H1 (cell line): ENCODE data around the gene DISC1. TPM values are rescaled to one million over a fixed set of nuclear protein-coding genes. Genes with fewer than 3 reads are reported as not detected.

ENCODE experiments used
- CTCF ChIA-PET: fragments of 300-600 bp; sonication (Branson Sonifier 250); formaldehyde crosslinking; loops from one replicate; lab custom pipeline; 2021; ENCODE audit not compliant: partially characterized antibody; lab: Charles Lee
- POLR2A ChIA-PET: fragments of 300-600 bp; sonication (Branson Sonifier 250); formaldehyde crosslinking; loops from one replicate; lab custom pipeline; 2021; ENCODE audit warnings: inconsistent platforms; ENCODE audit not compliant: partially characterized antibody; lab: Charles Lee
- DNase-seq, 2 experiments: peaks; one replicate each; pipeline versions ENCODE4 v3.0.0 to v3.0.0-alpha.2; 2010 to 2022; ENCODE audit warnings: low spot score in 2 of 2, low read depth in 1 of 2, mixed read lengths in 1 of 2
- FAIRE-seq: peaks from 2 replicates; lab custom pipeline; 2011; peaks lifted over from hg19 to GRCh38; lab: Jason Lieb, UNC
- H2AFZ ChIP-seq: 2 replicates; pipeline ENCODE4 v1.8.1; 2012; ENCODE audit warnings: low read length, inconsistent platforms
- H2AK5ac ChIP-seq: 2 replicates; pipeline ENCODE4 v1.6.1; 2013; ENCODE audit warnings: low read depth, low read length
- H2BK120ac ChIP-seq: replicated peaks from 2 replicates; pipeline ENCODE3; 2013; ENCODE audit warnings: low read depth, low read length, inconsistent platforms
- H2BK12ac ChIP-seq: 2 replicates; pipeline ENCODE4 v1.6.1; 2013; ENCODE audit warnings: low read depth, low read length
- H2BK15ac ChIP-seq: 2 replicates; pipeline ENCODE4 v1.6.1; 2013; ENCODE audit warnings: low read length
- H2BK20ac ChIP-seq: 2 replicates; pipeline ENCODE4 v1.6.1; 2013; ENCODE audit warnings: low read length
- H2BK5ac ChIP-seq: 2 replicates; pipeline ENCODE4 v1.6.1; 2013; ENCODE audit warnings: low read depth, low read length
- H3K14ac ChIP-seq: 2 replicates; pipeline ENCODE4 v1.6.1; 2013; ENCODE audit warnings: inconsistent platforms; ENCODE audit not compliant: insufficient read length
- H3K18ac ChIP-seq: 2 replicates; pipeline ENCODE4 v1.6.1; 2013; ENCODE audit warnings: low read length; ENCODE audit errors: extremely low read depth
- H3K23ac ChIP-seq: 2 replicates; pipeline ENCODE4 v1.6.1; 2013; ENCODE audit warnings: inconsistent platforms; ENCODE audit not compliant: insufficient read length
- H3K23me2 ChIP-seq: 2 replicates; pipeline ENCODE4 v1.6.1; 2013; ENCODE audit warnings: low read depth, low read length
- H3K27ac ChIP-seq: 2 replicates; pipeline ENCODE4 v1.6.1; 2011; ENCODE audit warnings: low read depth, low read length, inconsistent platforms
- H3K27me3 ChIP-seq, 4 experiments: replicated peaks in 1 of 4; 1 replicate in 1 of 4; 2 replicates in 3 of 4; pipeline versions ENCODE4 v1.6.1 to v1.8.1; 2011 to 2013; ENCODE audit warnings: low read length in 3 of 4, mild to moderate bottlenecking in 3 of 4, inconsistent platforms in 2 of 4, mixed read lengths in 2 of 4, moderate library complexity in 1 of 4; ENCODE audit not compliant: control insufficient read depth in 3 of 4, insufficient read depth in 3 of 4; ENCODE audit errors: extremely low read depth in 1 of 4
- H3K36me3 ChIP-seq, 4 experiments: 2 replicates each; pipeline versions ENCODE4 v1.6.1 to v1.8.1; 2011 to 2013; ENCODE audit warnings: mild to moderate bottlenecking in 4 of 4, low read length in 3 of 4, moderate library complexity in 2 of 4, control low read depth in 1 of 4, inconsistent platforms in 1 of 4; ENCODE audit not compliant: insufficient read depth in 4 of 4, control insufficient read depth in 2 of 4
- H3K4ac ChIP-seq: replicated peaks from 2 replicates; pipeline ENCODE3; 2013; ENCODE audit warnings: low read length, low read depth, mixed read lengths, inconsistent platforms; ENCODE audit not compliant: insufficient read length
- H3K4me1 ChIP-seq, 4 experiments: replicated peaks in 1 of 4; 1 replicate in 1 of 4; 2 replicates in 3 of 4; pipeline versions ENCODE4 v1.6.1 to v1.8.1; 2011 to 2013; ENCODE audit warnings: low read length in 3 of 4, inconsistent platforms in 2 of 4, mixed read lengths in 1 of 4; ENCODE audit not compliant: insufficient read depth in 4 of 4, control insufficient read depth in 3 of 4
- H3K4me2 ChIP-seq, 2 experiments: 2 replicates each; pipeline versions ENCODE4 v1.6.1 to v1.8.1; 2011 to 2013; ENCODE audit warnings: low read depth in 2 of 2, low read length in 2 of 2, control low read depth in 1 of 2, inconsistent platforms in 1 of 2, mild to moderate bottlenecking in 1 of 2; ENCODE audit not compliant: insufficient read depth in 1 of 2
- H3K4me3 ChIP-seq, 4 experiments: fragments of 200-600, 300-600 bp in 1 of 4; sonication (generic), shearing (Covaris generic), sonication (Bioruptor Twin) in 1 of 4; 2 replicates each; pipeline versions ENCODE4 v1.5.1 to v1.8.1; 2011 to 2016; ENCODE audit warnings: low read length in 4 of 4, low read depth in 3 of 4, control low read depth in 2 of 4, inconsistent platforms in 2 of 4, mild to moderate bottlenecking in 2 of 4, mixed read lengths in 1 of 4, moderate library complexity in 1 of 4; ENCODE audit not compliant: insufficient read depth in 2 of 4; ENCODE audit errors: extremely low read depth in 1 of 4
- H3K56ac ChIP-seq: replicated peaks from 2 replicates; pipeline ENCODE3; 2013; ENCODE audit warnings: low read depth, mild to moderate bottlenecking, mixed read lengths, low read length, inconsistent platforms; ENCODE audit not compliant: insufficient read length
- H3K79me1 ChIP-seq: 2 replicates; pipeline ENCODE4 v1.6.1; 2013; ENCODE audit warnings: low read depth, low read length, control low read depth
- H3K79me2 ChIP-seq, 2 experiments: 2 replicates each; pipeline versions ENCODE4 v1.6.1 to v1.8.1; 2012 to 2013; ENCODE audit warnings: low read length in 2 of 2, mild to moderate bottlenecking in 2 of 2, inconsistent platforms in 1 of 2; ENCODE audit not compliant: insufficient read depth in 2 of 2, control insufficient read depth in 1 of 2
- H3K9ac ChIP-seq, 4 experiments: replicated peaks in 1 of 4; 1 replicate in 1 of 4; 2 replicates in 3 of 4; pipeline versions ENCODE4 v1.6.1 to v1.8.1; 2011 to 2013; ENCODE audit warnings: low read depth in 3 of 4, low read length in 3 of 4, control low read depth in 2 of 4, mild to moderate bottlenecking in 2 of 4, moderate library complexity in 2 of 4, inconsistent platforms in 1 of 4; ENCODE audit errors: extremely low read depth in 1 of 4
- H3K9me3 ChIP-seq, 2 experiments: 2 replicates each; pipeline versions ENCODE4 v1.6.1 to v1.8.1; 2012 to 2013; ENCODE audit warnings: mild to moderate bottlenecking in 2 of 2, moderate library complexity in 2 of 2, control low read depth in 1 of 2, inconsistent platforms in 1 of 2, low read depth in 1 of 2, low read length in 1 of 2, mixed read lengths in 1 of 2; ENCODE audit not compliant: insufficient read depth in 2 of 2
- H4K20me1 ChIP-seq, 2 experiments: replicated peaks in 1 of 2; 2 replicates each; pipeline versions ENCODE3 to v1.8.1; 2011 to 2013; ENCODE audit warnings: inconsistent platforms in 2 of 2, low read length in 2 of 2, mild to moderate bottlenecking in 1 of 2; ENCODE audit not compliant: insufficient read depth in 2 of 2, control insufficient read depth in 1 of 2
- H4K5ac ChIP-seq: 2 replicates; pipeline ENCODE4 v1.6.1; 2013; ENCODE audit warnings: low read length, low read depth, mixed read lengths, inconsistent platforms; ENCODE audit not compliant: insufficient read length
- H4K8ac ChIP-seq: 2 replicates; pipeline ENCODE4 v1.8.0; 2013; ENCODE audit warnings: mild to moderate bottlenecking, moderate library complexity, low read length, inconsistent platforms; ENCODE audit not compliant: insufficient read depth; ENCODE audit errors: extremely low read depth
- H4K91ac ChIP-seq: replicated peaks from 2 replicates; pipeline ENCODE3; 2013; ENCODE audit warnings: low read length, mixed read lengths, inconsistent platforms; ENCODE audit not compliant: insufficient read length
- GABPA ChIP-seq: IDR thresholded peaks from 2 replicates; pipeline ENCODE4 v1.6.1; 2011; ENCODE audit warnings: mild to moderate bottlenecking, low read length, moderate library complexity, borderline replicate concordance; ENCODE audit not compliant: insufficient read depth
- YY1 ChIP-seq: IDR thresholded peaks from 2 replicates; pipeline ENCODE4 v1.6.1; 2011; ENCODE audit warnings: low read depth, mild to moderate bottlenecking, low read length
- WGBS, 2 experiments: shearing (Covaris generic) in 1 of 2; methylation state at CpG; one replicate each; pipeline versions ENCODE4 v1.1.6 to v1.1.7; 2013 to 2015; ENCODE audit warnings: low lambda C conversion rate in 2 of 2, mixed read lengths in 2 of 2, inconsistent platforms in 1 of 2, low coverage in 1 of 2, missing lambda C conversion rate in 1 of 2; ENCODE audit not compliant: insufficient replicate concordance in 2 of 2, insufficient coverage in 1 of 2, insufficient read length in 1 of 2; ENCODE audit errors: extremely low coverage in 1 of 2, missing lambda C conversion rate in 1 of 2; 5-methylcytosine and 5-hydroxymethylcytosine counted together
- polyA plus RNA-seq, 7 experiments: library from polyadenylated mRNA; depleted of rRNA in 3 of 7; stranded (reverse) in 5 of 7; unstranded in 2 of 7; fragments of >200 nt in 5 of 7; fragments of 200-250 nt in 2 of 7; gene quantifications; 1 replicate in 5 of 7; 2 replicates in 1 of 7; 4 replicates in 1 of 7; pipeline versions ENCODE4 v1.2.1 to v1.2.3, GENCODE V29; 2011 to 2013; ENCODE audit warnings: missing spikeins in 2 of 7, mixed read lengths in 2 of 7
- total RNA-seq: library from RNA; stranded (reverse); fragmentation: NEBNext Ultra II Directional; extraction: Animal tissue kit (Norgen Biotek cat#: 25700); gene quantifications from 2 replicates; pipeline ENCODE4 v1.2.1, GENCODE V29; 2021

DISC1 gene
- total and polyA plus RNA-seq, 2 of the 8 experiments (the other 6 are each of a cell fraction or from before 2014, with no cell fraction given), result 1.1 to 3.5 TPM

GRCh38 chr1:231927431-231927830, 300.8 kb downstream of the DISC1 start:
- ChIA-PET POLR2A (interaction anchor here (1.1 kb wide), 1 partner anchor 205 kb away, joined by 3 read pairs; no protein-coding TSS in a partner anchor), CTCF (no interaction called here)
- H3K4me2 ChIP-seq, result no peak overlapping the region
- no peak overlapping the region for H3K4me3 ChIP-seq
- H2BK120ac ChIP-seq, result no peak overlapping the region
- no peak overlapping the region for H2AK5ac ChIP-seq
- peaks cover 9 to 11% of the 10 kb centered on the region in 2 experiments; a peak in 3 of 4 replicates for H3K9me3 ChIP-seq
- H2BK20ac ChIP-seq, result no peak overlapping the region
- no peak overlapping the region for H4K5ac ChIP-seq
- no peak for FAIRE-seq
- H3K79me2 ChIP-seq, result no peaks in the 10 kb centered on the region
- H3K23me2 ChIP-seq, result no peaks in the 10 kb centered on the region
- H3K4me1 ChIP-seq, result peaks cover 0 to 5% (median 1%) of the 10 kb centered on the region in 4 experiments; a peak in 1 of 7 replicates
- TF ChIP-seq YY1, result no peak
- no peak for TF ChIP-seq GABPA
- H3K27me3 ChIP-seq, result no peaks in the 10 kb centered on the region; a peak in 1 of 7 replicates
- no peak for DNase-seq
- no peaks in the 10 kb centered on the region for H3K79me1 ChIP-seq
- H2BK15ac ChIP-seq, result no peak overlapping the region
- H3K14ac ChIP-seq, result no peak overlapping the region
- H2BK12ac ChIP-seq, result no peak overlapping the region
- WGBS, 2 experiments, result 92% methylated on average over 7 of the region's 7 CpGs; no CpG with 5 or more reads in 1 of the 2 experiments
- H2AFZ ChIP-seq, result no peak overlapping the region
- no peak overlapping the region for H3K4ac ChIP-seq
- no peak overlapping the region for H3K23ac ChIP-seq
- no peaks in the 10 kb centered on the region for H3K36me3 ChIP-seq
- H2BK5ac ChIP-seq, result no peak overlapping the region
- H3K18ac ChIP-seq, result no peak overlapping the region
- no peak overlapping the region for H3K56ac ChIP-seq
- H4K8ac ChIP-seq, result no peak overlapping the region
- no peak overlapping the region for H4K91ac ChIP-seq
- H3K27ac ChIP-seq, result no peak overlapping the region
- H3K9ac ChIP-seq, result no peak overlapping the region
- H4K20me1 ChIP-seq, result no peaks in the 10 kb centered on the region
